Gastroesophageal sphincter (tissue), 3 donors: ENCODE data around the gene ENTREP3.

ENCODE experiments used
- CTCF ChIP-seq, 4 experiments: fragments of 200-600 bp in 2 of 4; fragments of 450-650 bp in 2 of 4; sonication (generic) in 1 of 4; IDR thresholded peaks; one replicate each; pipeline ENCODE4 v1.5.1; 2017 to 2019; ENCODE audit warnings: antibody characterized with exemption in 4 of 4, mild to moderate bottlenecking in 2 of 4, moderate library complexity in 2 of 4
- POLR2A ChIP-seq, 2 donors: fragments of 450-650 bp; IDR thresholded peaks; one replicate each; pipeline ENCODE4 v1.6.1; 2017; ENCODE audit warnings: antibody characterized with exemption in 2 of 2, mild to moderate bottlenecking in 2 of 2, moderate library complexity in 1 of 2
- POLR2AphosphoS5 ChIP-seq: sonication (generic); formaldehyde crosslinking; IDR thresholded peaks from one replicate; pipeline ENCODE4 v1.6.1; 2017; ENCODE audit warnings: antibody characterized with exemption

- TF ChIP-seq CTCF (IDR thresholded peaks at IDR 0.05): peak in 1 of 4 experiments; percentile 4
- peak; percentile 74 for TF ChIP-seq POLR2AphosphoS5
- TF ChIP-seq POLR2A (IDR thresholded peaks at IDR 0.05): peak; percentile 68 to 81
These were observed 46.6 kb downstream of the ENTREP3 start, which contains the start of gene MTX1 for GRCh38 chr1:155208541-155209311.
